NOMO-1 treated with dmso at 0.1 percent for 144 hours (cell line): Measurements from ENCODE around the gene EFNB3.

ENCODE experiments used
- DNase-seq: peaks from one replicate; lab custom pipeline; 2025; ENCODE audit not compliant: unreplicated experiment; lab: John Stamatoyannopoulos, UW

Gene EFNB3

GRCh38 chr17:7697828-7698588, 7.0 kb upstream of the EFNB3 start:
- no peak for DNase-seq

- no peak for DNase-seq
These were observed 4.5 kb upstream of the EFNB3 start for GRCh38 chr17:7700510-7700909.

DNA sequence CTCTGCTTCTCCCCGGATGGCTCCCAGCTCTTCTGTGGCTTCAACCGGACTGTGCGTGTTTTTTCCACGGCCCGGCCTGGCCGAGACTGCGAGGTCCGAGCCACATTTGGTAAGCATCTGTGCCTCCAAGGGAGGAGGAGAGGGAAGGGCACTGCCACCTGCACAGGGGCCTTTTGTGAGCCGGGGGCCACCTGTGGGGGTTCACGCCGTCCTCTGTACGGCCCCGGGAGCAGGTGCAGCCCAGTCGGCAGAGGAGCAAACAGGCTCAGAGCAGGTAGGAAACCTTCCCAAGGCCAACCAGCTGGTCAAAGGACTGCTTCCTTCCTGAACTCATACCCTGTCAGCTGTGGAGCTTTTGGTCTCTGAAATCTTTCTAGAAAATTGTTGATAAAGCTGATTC, 3.3 kb upstream of the EFNB3 start:
- DNase-seq: no peak

DNA sequence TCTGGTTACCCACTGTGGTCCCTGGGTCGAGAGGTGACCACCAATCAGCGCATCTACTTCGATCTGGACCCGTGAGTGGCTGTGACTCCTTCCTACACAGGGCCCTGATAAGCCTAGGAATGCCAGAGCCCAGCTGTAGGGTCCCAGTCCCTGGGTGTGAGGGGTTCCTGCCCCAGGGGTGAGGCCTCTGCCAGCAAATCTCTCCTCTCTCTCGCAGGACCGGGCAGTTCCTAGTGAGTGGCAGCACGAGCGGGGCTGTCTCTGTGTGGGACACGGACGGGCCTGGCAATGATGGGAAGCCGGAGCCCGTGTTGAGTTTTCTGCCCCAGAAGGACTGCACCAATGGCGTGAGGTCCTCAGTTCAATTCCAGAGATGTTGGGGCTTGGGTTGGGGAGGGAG, 2.2 kb upstream of the EFNB3 start:
- no peak for DNase-seq

- DNase-seq: no peak
These were observed 1.2 kb upstream of the EFNB3 start for GRCh38 chr17:7703584-7704479.

DNA sequence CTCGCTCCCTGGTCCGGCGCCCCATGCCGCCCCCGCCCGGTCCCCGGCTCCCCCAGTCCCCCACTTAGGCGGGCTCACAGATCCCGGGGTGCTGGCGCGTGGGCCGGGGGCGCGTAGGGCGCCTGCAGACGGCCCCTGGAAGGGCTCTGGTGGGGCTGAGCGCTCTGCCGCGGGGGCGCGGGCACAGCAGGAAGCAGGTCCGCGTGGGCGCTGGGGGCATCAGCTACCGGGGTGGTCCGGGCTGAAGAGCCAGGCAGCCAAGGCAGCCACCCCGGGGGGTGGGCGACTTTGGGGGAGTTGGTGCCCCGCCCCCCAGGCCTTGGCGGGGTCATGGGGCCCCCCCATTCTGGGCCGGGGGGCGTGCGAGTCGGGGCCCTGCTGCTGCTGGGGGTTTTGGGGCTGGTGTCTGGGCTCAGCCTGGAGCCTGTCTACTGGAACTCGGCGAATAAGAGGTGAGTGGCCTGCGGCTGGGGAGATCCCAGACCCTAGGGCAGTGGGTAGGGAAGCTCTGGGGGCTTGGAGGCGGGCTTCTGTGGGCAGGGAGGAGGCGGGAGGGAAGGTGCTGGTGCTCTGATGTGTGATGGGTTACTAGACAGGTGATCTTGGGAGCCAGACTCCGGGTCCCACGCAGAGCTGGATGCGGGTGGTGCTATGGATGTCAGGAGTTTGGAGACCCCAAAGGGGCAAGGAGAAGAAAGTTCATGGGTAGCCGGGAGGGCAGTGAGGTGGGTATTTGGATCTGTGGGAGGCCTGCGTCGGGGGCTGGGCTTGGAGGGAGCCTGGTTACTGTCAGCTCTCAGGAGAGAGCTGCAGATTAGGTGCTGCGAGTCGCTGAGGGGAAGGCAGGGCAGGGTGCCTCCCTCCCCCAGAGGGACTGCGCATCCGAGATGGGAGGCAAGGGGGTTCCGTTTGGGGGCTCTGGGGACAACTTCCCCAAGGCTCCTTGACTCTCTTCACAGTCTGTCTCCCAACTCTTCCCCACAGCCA, 560 bp downstream of the EFNB3 start:
- no peak for DNase-seq

GRCh38 chr17:7706631-7707354, 1.8 kb downstream of the EFNB3 start:
- DNase-seq: no peak

GRCh38 chr17:7707446-7707845, 2.4 kb downstream of the EFNB3 start:
- DNase-seq: no peak

DNA sequence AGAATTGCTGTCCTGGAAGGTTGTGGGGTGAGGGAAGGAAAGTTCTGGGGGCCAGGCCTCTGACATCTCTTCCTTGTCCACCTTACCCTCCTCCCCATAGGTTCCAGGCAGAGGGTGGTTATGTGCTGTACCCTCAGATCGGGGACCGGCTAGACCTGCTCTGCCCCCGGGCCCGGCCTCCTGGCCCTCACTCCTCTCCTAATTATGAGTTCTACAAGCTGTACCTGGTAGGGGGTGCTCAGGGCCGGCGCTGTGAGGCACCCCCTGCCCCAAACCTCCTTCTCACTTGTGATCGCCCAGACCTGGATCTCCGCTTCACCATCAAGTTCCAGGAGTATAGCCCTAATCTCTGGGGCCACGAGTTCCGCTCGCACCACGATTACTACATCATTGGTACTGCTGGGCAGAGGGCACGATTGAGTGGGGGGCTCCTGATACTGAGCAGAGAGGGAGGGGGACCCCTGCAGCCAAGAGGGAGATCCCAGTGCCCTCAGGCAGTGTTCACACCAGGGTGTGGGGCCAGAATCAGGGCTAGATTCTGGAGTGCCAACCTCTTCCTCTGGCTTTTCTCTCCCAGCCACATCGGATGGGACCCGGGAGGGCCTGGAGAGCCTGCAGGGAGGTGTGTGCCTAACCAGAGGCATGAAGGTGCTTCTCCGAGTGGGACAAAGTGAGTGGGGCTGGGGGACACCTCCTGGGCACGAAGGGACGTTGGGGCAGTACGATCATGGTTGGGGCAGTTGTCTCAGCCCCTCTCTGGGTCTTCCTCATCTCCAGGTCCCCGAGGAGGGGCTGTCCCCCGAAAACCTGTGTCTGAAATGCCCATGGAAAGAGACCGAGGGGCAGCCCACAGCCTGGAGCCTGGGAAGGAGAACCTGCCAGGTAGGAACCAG, 3.1 kb downstream of the EFNB3 start:
- DNase-seq: no peak

- DNase-seq: no peak
These were observed 4.0 kb downstream of the EFNB3 start for GRCh38 chr17:7709031-7709430.

DNA sequence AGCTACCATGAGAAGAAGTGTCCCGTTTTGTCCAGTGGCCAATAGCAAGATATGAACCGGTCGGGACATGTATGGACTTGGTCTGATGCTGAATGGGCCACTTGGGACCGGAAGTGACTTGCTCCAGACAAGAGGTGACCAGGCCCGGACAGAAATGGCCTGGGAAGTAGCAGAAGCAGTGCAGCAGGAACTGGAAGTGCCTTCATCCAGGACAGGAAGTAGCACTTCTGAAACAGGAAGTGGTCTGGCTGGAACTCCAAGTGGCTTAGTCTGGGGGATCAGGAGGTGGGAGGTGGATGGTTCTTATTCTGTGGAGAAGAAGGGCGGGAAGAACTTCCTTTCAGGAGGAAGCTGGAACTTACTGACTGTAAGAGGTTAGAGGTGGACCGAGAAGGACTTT, 5.3 kb downstream of the EFNB3 start:
- no peak for DNase-seq

- no peak for DNase-seq
These were observed 6.2 kb downstream of the EFNB3 start for GRCh38 chr17:7711051-7711755.

- DNase-seq: no peak
These were observed 7.2 kb downstream of the EFNB3 start for GRCh38 chr17:7712111-7712771.

DNA sequence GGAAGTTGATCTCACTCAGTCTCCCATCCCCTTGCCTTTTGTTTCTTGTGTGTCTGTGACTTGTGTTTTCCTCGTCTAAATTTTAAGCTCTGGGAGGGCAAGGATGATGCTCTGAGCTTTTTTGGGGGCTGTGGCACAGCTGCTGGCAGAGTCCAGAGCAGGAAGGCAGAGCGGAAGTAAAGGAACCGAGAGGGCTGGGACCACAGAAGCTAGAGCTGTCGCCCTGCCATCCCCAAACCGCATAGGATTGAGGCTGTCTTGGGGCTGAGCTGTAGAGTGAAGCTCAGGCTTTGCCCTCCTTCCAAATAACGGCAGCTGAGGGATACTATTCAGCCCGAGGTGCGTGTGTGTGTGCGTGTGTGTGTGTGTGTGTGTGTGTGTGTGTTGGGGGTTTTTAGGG, 8.8 kb downstream of the EFNB3 start:
- DNase-seq: no peak

DNA sequence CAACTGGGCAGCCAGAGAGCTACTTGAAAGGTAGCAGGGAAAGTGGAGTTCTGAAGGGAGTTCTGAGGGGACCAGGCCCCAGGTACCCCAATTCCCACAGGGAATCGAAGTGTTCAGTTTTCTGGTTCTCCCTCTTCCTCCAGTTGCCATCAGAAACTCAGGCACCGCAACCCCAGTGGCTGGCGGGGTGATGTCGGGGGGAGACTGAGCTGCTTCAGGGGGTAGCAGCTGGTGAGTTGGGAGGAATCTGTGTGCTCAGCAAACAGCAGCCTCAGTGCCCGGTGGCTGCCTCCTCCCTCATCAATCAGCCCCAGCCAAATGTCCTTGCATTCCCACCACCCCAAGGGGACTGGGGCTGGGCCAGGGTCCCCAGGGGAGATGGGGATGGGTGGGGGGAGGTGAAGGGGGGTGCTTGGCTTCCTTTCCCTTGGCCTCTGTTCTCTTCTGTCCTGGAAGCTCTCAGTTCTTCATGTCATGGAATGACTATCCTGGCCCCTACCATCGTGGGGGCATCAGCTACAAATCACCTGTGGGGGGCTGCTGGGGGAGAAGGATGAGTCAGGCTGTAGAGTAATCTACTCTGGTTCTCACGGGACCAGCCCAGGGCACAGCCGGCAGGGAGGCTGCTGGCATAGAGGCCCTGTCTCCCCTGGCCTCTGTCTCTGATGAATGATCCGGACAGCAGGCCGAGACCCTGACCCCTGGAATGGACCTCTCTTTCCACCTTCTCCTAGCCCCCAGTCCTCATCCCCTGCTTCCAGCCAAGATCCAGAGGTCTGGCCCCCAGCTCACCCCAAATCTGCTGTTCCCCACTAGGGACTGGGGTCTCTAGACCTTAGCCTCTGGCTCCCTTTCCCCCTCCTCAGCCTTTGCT, 10.0 kb downstream of the EFNB3 start:
- DNase-seq: no peak

DNA sequence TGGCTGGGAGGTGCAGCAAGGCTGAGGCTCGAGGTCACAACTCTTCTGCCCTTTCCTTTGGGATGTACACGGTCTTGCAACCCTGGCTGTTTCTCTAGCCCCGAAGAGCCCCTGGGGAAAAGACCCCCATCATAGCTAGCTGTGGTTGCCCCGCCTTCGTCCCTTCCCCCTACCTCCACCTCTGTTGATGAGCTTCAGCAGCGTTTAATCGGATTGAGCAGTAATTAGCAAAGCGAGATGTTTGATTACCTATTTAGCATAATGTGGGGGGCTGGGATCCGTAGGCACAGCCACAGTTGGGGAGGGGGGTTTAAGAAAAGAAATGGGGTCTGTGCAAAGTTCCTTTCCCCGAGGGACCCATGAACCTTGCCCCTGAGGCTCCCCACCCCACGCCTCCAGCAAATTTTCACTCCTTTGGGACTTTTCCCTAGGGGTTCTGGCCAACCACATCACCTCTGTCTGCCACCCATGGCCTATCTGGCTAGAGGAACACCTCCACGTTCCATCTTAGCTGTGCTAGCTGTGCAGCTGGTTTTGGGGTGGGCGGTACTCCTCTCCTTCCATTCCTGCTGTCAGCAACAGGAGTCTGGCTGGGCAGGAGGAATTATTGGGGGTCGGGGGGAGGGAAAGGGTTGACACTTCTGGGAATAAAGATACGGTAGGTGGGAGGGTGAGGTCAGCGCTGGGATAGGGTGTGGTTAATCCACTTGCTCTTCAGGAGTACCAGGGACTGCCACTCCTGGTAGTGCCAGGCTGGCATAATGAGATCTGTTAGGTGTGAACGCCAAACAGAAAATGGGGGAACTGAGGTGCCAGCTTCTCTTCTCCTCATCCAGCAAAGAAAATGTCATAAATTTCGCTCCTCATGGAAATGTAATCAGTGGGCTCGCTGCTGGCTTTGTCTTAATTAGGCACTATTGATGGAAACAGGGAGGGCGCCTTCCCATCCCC, 11.2 kb downstream of the EFNB3 start:
- DNase-seq: no peak
